Neuron (in vitro differentiated cells): ENCODE data around the gene NLRP3.
A peak's percentile ranks its signal among the peaks of the same experiment; 100 is the strongest.
"Not testable (repeated sequence)": the region's sequence is repeated elsewhere in the genome, so short reads cannot be mapped to it uniquely, and the experiment has no call there.

ENCODE experiments used
- H2AFZ ChIP-seq: one replicate; pipeline ENCODE4 v1.6.1; 2013; ENCODE audit warnings: low read depth, mild to moderate bottlenecking, inconsistent platforms, low read length, moderate library complexity
- H3K27me3 ChIP-seq: one replicate; pipeline ENCODE4 v1.6.1; 2013; ENCODE audit warnings: low read length; ENCODE audit not compliant: insufficient read depth
- H3K36me3 ChIP-seq: one replicate; pipeline ENCODE4 v1.6.1; 2013; ENCODE audit warnings: low read length; ENCODE audit not compliant: insufficient read depth
- H3K4me1 ChIP-seq: one replicate; pipeline ENCODE4 v1.6.1; 2013; ENCODE audit warnings: low read length; ENCODE audit not compliant: insufficient read depth
- H3K4me3 ChIP-seq: 2 replicates; pipeline ENCODE4 v1.5.1; 2013; ENCODE audit warnings: mild to moderate bottlenecking, low read length, moderate library complexity
- H3K9me3 ChIP-seq: one replicate; pipeline ENCODE4 v1.6.1; 2013; ENCODE audit warnings: low read length

Gene NLRP3

DNA sequence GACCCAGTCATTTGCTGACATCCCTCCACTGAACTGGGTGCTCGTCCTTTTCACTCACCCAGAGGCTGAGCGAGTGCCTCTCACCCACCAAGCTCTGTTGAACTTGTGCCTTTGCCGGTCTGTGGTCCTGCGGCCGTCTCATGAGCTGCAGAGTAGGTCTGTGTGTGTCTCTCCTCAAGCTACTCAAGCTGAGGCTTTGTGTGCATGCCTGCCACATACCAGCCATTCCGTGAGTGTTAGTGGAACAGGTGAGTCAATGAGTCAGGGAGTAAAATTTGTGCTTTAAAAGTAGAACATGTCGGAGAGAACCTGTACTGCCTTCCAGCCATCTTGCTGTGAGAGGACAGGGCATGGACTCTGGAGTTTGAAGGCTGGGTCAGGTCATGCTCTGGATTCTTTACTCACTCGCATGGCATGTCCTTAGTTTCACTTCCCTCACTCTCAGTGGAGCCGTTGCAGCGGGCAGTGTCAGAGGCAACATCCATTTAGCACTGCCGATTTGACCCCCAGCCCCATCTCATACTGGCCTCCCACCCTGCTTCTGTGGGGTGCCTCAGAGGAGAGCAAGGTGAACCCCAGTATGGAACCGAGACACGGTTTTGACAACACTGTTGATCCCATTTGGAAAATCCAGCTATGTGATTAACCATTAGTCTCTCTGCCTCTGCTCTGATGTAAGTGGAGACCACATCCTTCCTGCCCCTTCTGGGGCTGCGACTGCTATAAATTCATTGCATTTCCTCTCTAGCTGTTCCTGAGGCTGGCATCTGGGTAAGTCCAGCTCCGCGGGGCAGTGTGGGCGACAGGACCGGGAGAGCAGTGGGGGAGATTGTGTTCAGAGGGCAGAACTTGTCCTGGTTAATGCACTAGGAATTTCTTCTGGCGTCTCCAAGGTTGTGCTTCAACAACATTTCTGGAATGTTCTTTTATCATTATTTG is at the start of gene NLRP3:
Gene NLRP3 (plus strand): TSS at position 751 of the 939 bp plus-strand sequence. CDS start 2,628 bp downstream, outside the sequence.
- peaks cover 5% of the 10 kb centered on the region for H3K27me3 ChIP-seq
- no peaks in the 10 kb centered on the region for H3K36me3 ChIP-seq
- no peak within 1 kb of the TSS for H2AFZ ChIP-seq
- no peaks in the 10 kb centered on the region for H3K9me3 ChIP-seq
- no peak within 1 kb of the TSS for H3K4me3 ChIP-seq
- no peaks in the 10 kb centered on the region for H3K4me1 ChIP-seq

DNA sequence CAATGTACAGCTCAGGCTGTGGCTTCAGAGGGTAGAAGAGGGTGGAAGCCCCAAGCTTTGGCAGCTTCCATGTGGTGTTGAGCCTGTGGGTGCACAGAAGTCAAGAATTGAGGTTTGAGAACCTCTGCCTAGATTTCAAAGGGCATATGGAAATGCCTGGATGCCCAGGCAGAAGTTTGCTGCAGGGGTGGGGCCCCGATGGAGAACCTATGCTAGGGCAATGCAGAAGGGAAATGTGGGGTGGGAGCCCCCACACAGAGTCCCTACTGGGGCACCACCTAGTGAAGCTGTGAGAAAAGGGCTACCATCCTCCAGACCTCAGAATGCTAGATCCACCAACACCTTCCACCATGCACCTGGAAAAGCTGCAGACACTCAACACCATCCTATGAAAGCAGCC is 49.6 kb upstream of the NLRP3 start:
- H3K4me1 ChIP-seq = peaks cover 20% of the 10 kb centered on the region
- H2AFZ ChIP-seq, H3K9me3 ChIP-seq, H3K27me3 ChIP-seq, H3K36me3 ChIP-seq, H3K4me3 ChIP-seq: not testable (repeated sequence)

DNA sequence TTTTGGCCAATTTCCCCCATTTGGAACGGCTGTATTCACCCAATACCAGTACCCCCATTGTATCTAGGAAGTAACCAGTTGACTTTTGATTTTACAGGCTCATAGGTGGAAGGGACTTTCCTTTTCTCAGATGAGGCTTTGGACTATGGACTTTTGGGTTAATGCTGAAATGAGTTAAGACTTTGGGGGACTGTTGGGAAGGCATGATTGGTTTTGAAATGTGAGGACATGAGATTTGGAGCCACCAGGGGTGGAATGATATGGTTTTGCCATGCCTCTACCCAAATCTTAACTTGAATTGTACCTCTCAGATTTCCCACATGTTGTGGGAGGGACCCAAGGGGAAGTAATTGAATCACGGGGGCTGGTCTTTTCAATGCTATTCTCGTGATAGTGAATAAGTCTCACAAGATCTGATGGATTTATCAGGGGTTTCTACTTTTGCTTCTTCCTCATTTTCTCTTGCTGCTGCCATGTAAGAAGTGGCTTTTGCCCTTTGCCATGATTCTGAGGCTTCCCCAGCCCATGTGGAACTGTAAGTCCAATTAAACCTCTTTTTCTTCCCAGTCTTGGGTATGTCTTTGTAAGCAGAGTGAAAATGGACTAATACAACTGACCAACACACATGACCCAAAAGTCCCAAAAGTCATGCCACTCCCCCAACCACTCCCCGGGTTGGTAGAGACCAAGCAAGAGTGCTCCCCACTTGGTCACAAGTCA is 48.9 kb upstream of the NLRP3 start:
- Histone ChIP-seq H3K36me3 (no peaks in the 10 kb centered on the region), H3K4me3 (no peak overlapping the region), H3K9me3 (peaks cover 9% of the 10 kb centered on the region), H3K27me3 (no peaks in the 10 kb centered on the region), H2AFZ (no peak overlapping the region), H3K4me1 (peaks cover 19% of the 10 kb centered on the region)

DNA sequence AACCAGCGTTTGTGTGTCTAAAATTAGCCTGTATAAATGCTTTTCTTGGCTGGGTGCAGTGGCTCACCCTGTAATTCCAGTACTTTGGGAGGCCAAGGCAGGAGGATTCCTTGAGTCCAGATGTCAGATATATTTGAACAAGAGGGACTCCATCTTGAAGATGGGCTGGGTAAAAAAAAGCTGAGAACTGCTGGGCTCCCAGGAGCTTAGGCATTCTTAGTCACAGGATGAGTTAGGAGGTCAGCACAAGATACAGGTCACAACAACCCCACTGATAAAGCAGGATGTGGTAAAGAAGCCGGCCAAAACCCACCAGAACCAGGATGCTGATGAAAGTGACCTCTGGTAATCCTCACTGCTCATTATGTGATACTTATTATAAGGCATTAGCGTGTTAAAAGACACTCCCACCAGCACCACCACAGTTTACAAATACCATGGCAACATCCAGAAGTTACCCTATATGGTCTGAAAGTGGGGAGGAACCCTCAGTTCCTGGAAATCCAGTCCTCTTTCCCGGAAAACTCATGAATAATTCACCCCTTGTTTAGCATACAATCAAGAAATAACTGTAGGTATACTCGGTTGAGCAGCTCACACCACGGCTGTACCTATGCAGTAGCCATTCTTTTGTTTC is 48.1 kb upstream of the NLRP3 start:
- Histone ChIP-seq H3K4me1 (peaks cover 19% of the 10 kb centered on the region), H3K9me3 (peaks cover 9% of the 10 kb centered on the region), H2AFZ (peak overlapping the region; percentile 15), H3K36me3 (no peaks in the 10 kb centered on the region), H3K4me3 (no peak overlapping the region), H3K27me3 (no peaks in the 10 kb centered on the region)

DNA sequence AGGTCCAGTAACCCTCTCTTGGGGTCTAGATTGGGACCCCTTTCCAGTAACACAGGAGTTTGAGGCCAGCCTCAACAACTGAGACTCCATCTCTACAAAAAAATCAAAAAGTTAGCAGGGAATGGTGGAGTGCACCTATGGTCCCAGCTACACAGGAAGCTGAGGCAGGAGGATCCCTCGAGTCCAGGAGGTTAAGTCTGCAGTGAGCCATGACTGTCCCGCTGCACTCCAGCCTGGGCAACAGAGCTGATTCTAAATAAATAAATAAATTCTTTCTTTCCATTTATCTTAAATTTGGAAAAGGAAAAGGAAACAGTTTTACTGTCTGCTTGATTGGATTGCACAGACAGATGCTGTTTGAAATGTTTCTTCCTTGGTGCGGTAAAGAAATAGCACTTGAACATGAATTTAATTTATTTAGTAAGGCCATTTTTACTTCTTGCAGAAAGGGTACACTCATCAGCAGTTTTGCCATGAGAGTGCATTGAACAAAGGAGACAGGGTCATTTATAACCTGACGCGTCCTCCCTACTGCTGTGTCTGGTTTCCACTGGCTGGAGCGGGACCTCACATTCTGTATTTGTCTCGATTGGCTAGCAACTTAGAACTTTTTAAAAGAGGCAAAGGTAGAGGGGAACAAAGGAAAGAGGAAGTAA is 47.4 kb upstream of the NLRP3 start:
- Histone ChIP-seq H3K4me3 (no peak overlapping the region), H3K36me3 (no peaks in the 10 kb centered on the region), H3K9me3 (peaks cover 9% of the 10 kb centered on the region), H3K4me1 (peaks cover 19% of the 10 kb centered on the region), H3K27me3 (no peaks in the 10 kb centered on the region), H2AFZ (peak overlapping the region; percentile 15)

DNA sequence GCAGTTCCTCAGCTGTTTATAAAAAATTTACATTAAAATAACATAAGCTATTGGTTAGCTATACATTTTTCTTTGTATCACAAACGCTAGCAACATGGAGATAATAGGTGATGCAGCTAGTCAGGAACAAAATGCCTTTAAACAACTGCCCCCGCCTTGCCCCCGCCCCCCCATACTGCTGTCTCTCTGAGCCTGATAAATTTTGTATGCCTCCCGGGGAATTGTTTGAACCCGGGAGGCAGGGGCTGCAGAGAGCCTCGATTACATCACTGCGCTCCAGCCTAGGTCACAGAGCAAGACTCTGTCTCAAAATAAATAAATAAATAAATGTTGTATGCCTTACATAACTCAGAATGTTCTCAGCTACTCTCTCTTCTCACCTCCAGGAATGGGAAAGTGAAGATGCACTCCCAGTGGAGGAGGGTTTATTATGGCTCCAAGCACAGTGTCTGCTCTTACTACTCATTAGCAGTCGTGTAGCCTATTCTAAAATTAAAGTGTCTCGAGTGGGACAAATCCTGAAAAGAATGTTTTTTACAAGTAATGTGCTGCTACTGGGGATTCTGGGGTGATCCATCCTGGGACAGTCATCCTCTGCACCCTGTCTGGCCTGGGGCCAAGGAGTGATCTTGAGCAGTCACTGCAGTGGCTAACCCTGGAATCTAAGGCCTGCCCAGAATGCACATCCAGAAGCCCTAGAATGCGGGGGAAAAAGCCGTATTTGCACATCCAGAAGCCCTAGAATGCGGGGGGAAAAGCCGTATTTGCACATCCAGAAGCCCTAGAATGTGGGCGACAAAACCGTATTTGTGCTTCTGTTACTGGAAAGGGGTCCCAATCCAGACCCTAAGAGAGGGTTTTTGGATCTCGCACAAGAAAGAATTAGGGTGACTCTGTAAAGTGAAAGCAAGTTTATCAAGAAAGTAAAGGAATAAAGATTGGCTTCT is 44.9 kb upstream of the NLRP3 start:
- peaks cover 23% of the 10 kb centered on the region for H3K4me1 ChIP-seq

DNA sequence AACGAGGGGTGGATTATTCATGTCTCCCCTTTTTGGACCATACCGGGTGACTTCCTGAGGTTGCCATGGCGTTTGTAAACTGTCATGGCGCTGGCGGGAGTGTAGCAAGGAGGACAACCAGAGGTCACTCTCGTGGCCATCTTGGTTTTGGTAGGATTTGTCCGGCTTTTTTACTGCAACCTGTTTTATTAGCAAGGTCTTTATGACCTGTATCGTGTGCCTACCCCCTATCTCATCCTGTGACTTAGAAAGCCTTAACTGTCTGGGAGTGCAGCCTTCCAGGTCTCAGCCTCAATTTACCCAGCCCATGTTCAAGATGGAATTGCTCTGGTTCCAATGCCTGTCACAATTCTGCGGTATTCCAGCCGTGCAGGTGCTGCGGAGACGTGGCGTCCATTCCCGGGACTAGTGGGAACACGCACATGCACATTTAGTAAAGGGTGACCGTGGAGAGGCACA is 44.1 kb upstream of the NLRP3 start:
- peaks cover 5% of the 10 kb centered on the region for H3K9me3 ChIP-seq
- H3K4me1 ChIP-seq = peaks cover 30% of the 10 kb centered on the region
- H3K4me3 ChIP-seq = no peak overlapping the region
- no peaks in the 10 kb centered on the region for H3K36me3 ChIP-seq
- no peak overlapping the region for H2AFZ ChIP-seq
- no peaks in the 10 kb centered on the region for H3K27me3 ChIP-seq

More for the DNA sequence above, 44.9 kb upstream of the NLRP3 start:
- no peaks in the 10 kb centered on the region for H3K36me3 ChIP-seq
- H2AFZ ChIP-seq = no peak overlapping the region
- H3K4me3 ChIP-seq = no peak overlapping the region
- peaks cover 9% of the 10 kb centered on the region for H3K9me3 ChIP-seq
- H3K27me3 ChIP-seq = no peaks in the 10 kb centered on the region

DNA sequence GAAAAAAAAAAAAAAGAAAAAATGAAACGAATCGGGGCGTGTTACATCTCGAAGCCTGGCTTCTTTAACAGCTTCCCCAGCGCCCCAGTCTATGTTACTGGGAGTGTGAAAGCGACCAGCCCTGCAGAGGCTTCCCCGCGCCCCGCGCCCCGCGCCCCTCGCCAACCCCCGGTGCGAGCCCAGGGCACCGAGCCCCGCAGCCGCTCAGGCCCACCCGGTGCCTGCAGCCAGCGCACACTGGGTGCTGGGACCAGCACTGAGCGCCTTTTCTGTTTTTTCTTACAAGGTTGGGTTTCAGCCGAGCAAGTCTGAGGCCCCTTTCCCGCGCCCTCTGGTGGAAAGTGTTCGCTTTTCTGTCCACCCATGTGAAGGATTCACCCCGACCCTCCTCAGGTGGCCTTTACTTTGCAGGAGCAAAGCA is 42.2 kb upstream of the NLRP3 start:
- Histone ChIP-seq H3K36me3 (no peaks in the 10 kb centered on the region), H2AFZ (no peak overlapping the region), H3K9me3 (peaks cover 5% of the 10 kb centered on the region), H3K27me3 (no peaks in the 10 kb centered on the region), H3K4me3 (no peak overlapping the region), H3K4me1 (peaks cover 35% of the 10 kb centered on the region)

DNA sequence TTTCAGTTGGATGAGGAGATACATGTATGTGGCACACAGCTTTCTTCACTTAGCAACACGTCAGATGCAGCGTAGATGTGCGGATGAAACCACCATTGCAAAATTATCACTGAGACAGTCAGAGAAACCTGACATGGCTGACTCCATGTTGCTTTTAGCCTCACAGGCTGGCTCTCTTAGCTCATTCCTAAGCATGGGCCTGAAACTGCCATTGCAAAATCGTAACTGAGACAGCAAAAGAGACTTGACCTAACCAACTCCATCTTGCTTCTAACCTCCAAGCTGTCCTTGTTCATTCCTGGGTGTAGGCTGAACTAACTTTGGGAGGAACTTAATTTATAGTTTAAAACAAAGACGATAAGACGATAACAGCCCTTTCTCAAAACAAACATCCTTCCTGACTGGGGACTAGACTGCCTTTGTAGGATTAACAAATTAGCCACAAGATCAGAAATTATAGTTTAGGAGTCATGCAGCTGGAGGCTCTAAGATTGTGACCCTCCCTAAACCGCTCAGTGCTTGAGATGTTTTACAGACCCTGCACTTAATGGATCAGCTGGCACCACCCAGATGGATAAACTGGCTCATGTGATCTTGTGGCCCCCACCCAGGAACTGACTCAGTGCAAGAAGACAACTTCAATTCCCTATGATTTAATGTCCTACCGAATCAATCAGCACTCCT is 41.2 kb upstream of the NLRP3 start:
- not testable (repeated sequence) for H2AFZ ChIP-seq, H3K36me3 ChIP-seq, H3K4me3 ChIP-seq, H3K27me3 ChIP-seq, H3K9me3 ChIP-seq
- peaks cover 31% of the 10 kb centered on the region for H3K4me1 ChIP-seq

DNA sequence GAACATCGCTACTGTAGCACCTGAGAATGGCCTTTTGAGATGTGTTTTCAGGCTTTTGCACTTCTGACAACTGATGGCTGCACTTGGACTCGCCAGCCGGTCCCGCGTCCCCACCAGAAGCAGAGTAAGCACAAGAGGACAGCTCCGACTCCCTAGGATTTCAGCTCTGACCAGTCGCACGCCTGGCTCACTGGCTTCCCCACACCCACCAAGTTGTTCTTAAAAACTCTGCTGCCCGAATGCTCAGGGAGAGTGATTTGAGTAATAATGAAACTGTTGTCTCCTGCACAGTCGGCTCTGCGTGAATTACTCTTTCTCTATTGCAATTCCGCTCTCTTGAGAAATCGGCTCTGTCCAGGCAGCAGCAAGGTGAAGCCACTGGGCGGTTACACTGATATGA is 40.2 kb upstream of the NLRP3 start:
- Histone ChIP-seq H3K4me3 (no peak overlapping the region), H3K36me3 (no peaks in the 10 kb centered on the region), H3K27me3 (no peaks in the 10 kb centered on the region), H3K9me3 (peaks cover 5% of the 10 kb centered on the region), H3K4me1 (peaks cover 31% of the 10 kb centered on the region), H2AFZ (no peak overlapping the region)

DNA sequence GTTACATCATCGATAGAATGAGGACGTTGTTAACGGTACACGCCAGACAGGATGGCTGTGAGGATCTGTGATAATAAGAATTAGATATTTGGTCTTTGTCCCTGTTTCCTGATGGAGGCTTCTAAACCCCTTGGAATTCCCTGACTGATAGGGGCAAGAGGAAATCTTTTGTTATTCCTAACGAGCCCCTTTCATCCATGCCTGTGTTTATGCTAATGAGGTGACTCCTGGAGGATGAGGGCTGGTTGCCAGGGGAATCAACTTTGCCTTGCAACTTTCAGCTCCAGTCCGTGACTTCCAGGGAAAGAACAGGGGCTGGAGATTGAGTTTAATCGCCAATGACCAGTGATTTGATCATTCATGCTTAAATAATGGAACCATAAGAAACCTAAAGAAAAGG is 39.3 kb upstream of the NLRP3 start:
- Histone ChIP-seq H3K4me1 (peaks cover 31% of the 10 kb centered on the region), H2AFZ (no peak overlapping the region), H3K9me3 (peaks cover 5% of the 10 kb centered on the region), H3K4me3 (peak overlapping the region; percentile 25), H3K36me3 (no peaks in the 10 kb centered on the region), H3K27me3 (no peaks in the 10 kb centered on the region)
